Endothelial cell (in vitro differentiated cells): ENCODE results near the gene C19orf67. TPM values are rescaled to one million over a fixed set of nuclear protein-coding genes. Genes with fewer than 3 reads are reported as not detected.

ENCODE experiments used
- DNase-seq: peaks from one replicate; pipeline ENCODE4 v3.0.0; 2021; ENCODE audit warnings: low spot score
- H3K27ac Mint-ChIP-seq: one replicate; pipeline ENCODE4 v1.8.0; 2021; ENCODE audit warnings: mixed read lengths, inconsistent platforms; ENCODE audit not compliant: unreplicated experiment
- H3K27me3 Mint-ChIP-seq: one replicate; pipeline ENCODE4 v1.8.0; 2021; ENCODE audit warnings: mild to moderate bottlenecking, moderate library complexity, mixed read lengths, inconsistent platforms; ENCODE audit not compliant: unreplicated experiment
- H3K36me3 Mint-ChIP-seq: one replicate; pipeline ENCODE4 v1.8.0; 2021; ENCODE audit warnings: mild to moderate bottlenecking, low read depth, mixed read lengths, inconsistent platforms; ENCODE audit not compliant: unreplicated experiment
- H3K4me1 Mint-ChIP-seq: one replicate; pipeline ENCODE4 v1.8.0; 2021; ENCODE audit warnings: mild to moderate bottlenecking, mixed read lengths, inconsistent platforms; ENCODE audit not compliant: unreplicated experiment
- H3K4me3 Mint-ChIP-seq: one replicate; pipeline ENCODE4 v1.8.0; 2021; ENCODE audit warnings: mild to moderate bottlenecking, mixed read lengths, inconsistent platforms; ENCODE audit not compliant: unreplicated experiment
- H3K9me3 Mint-ChIP-seq: one replicate; pipeline ENCODE4 v1.8.0; 2021; ENCODE audit warnings: mixed read lengths, inconsistent platforms; ENCODE audit not compliant: unreplicated experiment
- total RNA-seq: library from RNA; stranded (reverse); fragmentation: NEBNext Ultra II Directional; extraction: Animal tissue kit (Norgen Biotek cat#: 25700); gene quantifications from one replicate; pipeline ENCODE4 v1.2.1, GENCODE V29; 2021; ENCODE audit not compliant: unreplicated experiment
- TF ChIP-seq, protein P1 (sequence below): fragments of 200-600 bp; sonication (generic); IDR thresholded peaks from one replicate; pipeline ENCODE4 v1.5.0; 2021; ENCODE audit warnings: antibody characterized with exemption; ENCODE audit not compliant: unreplicated experiment

The C19orf67 gene
- total RNA-seq, 1 donor from 2014 or later = not detected

- H3K4me1 Mint-ChIP-seq = peaks cover 5% of the 10 kb centered on the region
- H3K27me3 Mint-ChIP-seq = peaks cover 21% of the 10 kb centered on the region
- H3K9me3 Mint-ChIP-seq = peaks cover 3% of the 10 kb centered on the region
- H3K4me3 Mint-ChIP-seq = peak within 1 kb of the TSS; percentile 95
- peak; percentile 69 for DNase-seq
- peak within 1 kb of the TSS; percentile 90 for H3K27ac Mint-ChIP-seq
- TF ChIP-seq, protein P1, sequence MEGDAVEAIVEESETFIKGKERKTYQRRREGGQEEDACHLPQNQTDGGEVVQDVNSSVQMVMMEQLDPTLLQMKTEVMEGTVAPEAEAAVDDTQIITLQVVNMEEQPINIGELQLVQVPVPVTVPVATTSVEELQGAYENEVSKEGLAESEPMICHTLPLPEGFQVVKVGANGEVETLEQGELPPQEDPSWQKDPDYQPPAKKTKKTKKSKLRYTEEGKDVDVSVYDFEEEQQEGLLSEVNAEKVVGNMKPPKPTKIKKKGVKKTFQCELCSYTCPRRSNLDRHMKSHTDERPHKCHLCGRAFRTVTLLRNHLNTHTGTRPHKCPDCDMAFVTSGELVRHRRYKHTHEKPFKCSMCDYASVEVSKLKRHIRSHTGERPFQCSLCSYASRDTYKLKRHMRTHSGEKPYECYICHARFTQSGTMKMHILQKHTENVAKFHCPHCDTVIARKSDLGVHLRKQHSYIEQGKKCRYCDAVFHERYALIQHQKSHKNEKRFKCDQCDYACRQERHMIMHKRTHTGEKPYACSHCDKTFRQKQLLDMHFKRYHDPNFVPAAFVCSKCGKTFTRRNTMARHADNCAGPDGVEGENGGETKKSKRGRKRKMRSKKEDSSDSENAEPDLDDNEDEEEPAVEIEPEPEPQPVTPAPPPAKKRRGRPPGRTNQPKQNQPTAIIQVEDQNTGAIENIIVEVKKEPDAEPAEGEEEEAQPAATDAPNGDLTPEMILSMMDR = no peak
- peaks cover 16% of the 10 kb centered on the region for H3K36me3 Mint-ChIP-seq
Observed at GRCh38 chr19:14090509-14091080, 5.0 kb upstream of the C19orf67 start, which contains the start of gene SAMD1. Gene SAMD1 (minus strand): TSS chr19:14090751.

DNA sequence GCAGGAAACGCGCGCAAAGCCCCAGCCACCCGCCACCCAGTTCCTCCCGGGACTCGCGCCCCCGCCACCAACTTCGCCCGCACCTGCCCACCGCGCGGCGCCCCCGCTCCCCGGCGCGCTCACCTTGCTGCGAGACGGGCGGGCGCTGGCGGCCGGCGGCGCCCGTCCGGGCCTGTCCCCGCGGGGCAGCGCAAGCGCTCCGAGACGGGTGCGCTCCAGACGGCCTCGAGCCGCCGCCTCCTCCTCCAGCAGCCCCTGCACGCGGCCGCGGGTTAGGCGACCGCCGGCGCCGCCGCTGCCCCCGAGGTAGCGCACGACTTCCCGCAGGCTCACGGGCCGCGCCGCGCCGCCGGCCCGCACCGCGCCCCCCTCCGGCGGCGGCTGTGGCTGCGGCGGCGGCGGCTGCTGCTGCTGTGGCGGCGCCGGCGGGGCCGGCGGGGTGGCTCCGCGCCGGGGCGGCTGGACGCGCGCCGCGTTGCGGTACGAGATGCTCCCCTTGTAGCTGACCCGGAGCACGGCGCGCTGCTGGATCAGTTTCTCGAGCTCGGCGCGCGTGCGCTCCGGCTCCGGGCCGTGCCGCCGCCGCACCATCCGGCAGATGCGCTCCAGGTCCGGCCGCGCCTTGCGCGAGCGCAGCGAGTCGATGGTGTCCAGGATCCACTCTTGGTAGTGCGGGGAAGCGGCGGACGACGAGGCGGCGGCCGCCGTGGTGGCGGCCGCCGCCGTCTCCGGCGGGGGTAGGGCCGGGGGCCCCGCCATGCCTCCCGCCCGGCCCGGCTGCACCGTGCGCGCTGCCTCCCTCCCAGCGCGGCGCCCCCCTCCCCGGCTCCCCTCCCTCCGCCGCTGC lies 4.3 kb upstream of the C19orf67 start:
- H3K36me3 Mint-ChIP-seq = peaks cover 16% of the 10 kb centered on the region
- H3K4me1 Mint-ChIP-seq = peaks cover 5% of the 10 kb centered on the region
- DNase-seq = peak; percentile 57
- H3K4me3 Mint-ChIP-seq = peak overlapping the region; percentile 92
- peaks cover 21% of the 10 kb centered on the region for H3K27me3 Mint-ChIP-seq
- H3K9me3 Mint-ChIP-seq = peaks cover 3% of the 10 kb centered on the region
- TF ChIP-seq, protein P1 = peak; percentile 9
- H3K27ac Mint-ChIP-seq = no peak overlapping the region

GRCh38 chr19:14089412-14089661 lies 3.8 kb upstream of the C19orf67 start:
- H3K27ac Mint-ChIP-seq = peak overlapping the region; percentile 67
- H3K4me3 Mint-ChIP-seq = peak overlapping the region; percentile 87
- peaks cover 5% of the 10 kb centered on the region for H3K4me1 Mint-ChIP-seq
- no peak for DNase-seq
- H3K36me3 Mint-ChIP-seq = peaks cover 12% of the 10 kb centered on the region
- no peaks in the 10 kb centered on the region for H3K9me3 Mint-ChIP-seq
- TF ChIP-seq, protein P1 = peak; percentile 14
- H3K27me3 Mint-ChIP-seq = peaks cover 19% of the 10 kb centered on the region

DNA sequence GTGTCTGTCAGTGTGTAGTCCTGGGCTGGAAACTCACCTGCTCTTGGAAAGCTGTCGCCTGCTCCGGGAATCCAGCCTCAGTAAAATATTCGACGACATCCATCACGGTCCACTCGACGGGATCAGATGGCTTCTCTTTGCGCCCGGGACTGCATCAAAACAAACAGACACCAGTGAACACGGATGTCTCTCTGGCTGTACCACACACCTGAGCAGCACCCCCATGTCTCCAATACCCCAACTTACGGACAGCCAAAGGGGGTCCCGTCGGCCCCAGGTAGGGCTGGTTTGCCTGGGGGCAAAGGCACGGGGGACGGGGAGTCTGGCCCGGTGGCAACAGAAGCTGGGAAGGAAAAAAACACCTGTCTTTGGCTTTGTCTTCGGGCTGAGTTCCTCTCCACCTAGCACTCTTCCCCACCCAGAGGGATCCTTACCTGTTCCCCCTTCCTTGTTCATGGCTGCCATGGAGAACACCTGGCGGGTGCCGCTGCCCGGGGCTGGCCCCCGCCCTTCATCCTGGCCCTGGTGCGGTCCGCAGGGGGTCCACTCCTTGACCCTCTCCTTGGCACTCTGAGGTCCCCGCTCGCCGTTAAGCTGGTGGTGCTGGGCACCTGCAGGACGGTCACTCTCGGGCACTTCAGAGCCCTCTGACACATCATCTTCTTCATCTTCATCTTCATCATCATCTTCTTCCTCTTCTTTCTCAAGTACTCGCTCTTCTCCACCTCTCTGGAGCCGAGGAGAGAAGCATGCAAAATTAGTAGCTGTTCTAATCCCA lies 3.2 kb upstream of the C19orf67 start:
- Mint-ChIP-seq H3K36me3 (peaks cover 12% of the 10 kb centered on the region), H3K27ac (peak overlapping the region; percentile 67), H3K4me1 (peaks cover 5% of the 10 kb centered on the region), H3K4me3 (peak overlapping the region; percentile 87), H3K9me3 (no peaks in the 10 kb centered on the region), H3K27me3 (peaks cover 17% of the 10 kb centered on the region)
- DNase-seq = no peak
- TF ChIP-seq, protein P1 = no peak
